MM.1S (cell line): ENCODE measurements around the gene SYMPK.
"Not testable (repeated sequence)": the region's sequence is repeated elsewhere in the genome, so short reads cannot be mapped to it uniquely, and the experiment has no call there.

Experiments used
- DNase-seq: peaks from one replicate; pipeline ENCODE4 v3.0.0-alpha.2; 2015
- H2AFZ ChIP-seq: fragments of 300-600 bp; sonication (generic); 2 replicates; pipeline ENCODE4 v1.6.0; 2016; ENCODE audit warnings: antibody characterized with exemption, low read length
- H3F3A ChIP-seq: fragments of 300-600 bp; sonication (generic); 2 replicates; pipeline ENCODE4 v1.6.1; 2016; ENCODE audit warnings: mild to moderate bottlenecking, antibody characterized with exemption, low read length, moderate library complexity, mixed read lengths; ENCODE audit not compliant: insufficient read depth
- H3K27ac ChIP-seq: fragments of 300-600 bp; sonication (generic); 2 replicates; pipeline ENCODE4 v1.5.1; 2016; ENCODE audit warnings: mild to moderate bottlenecking, low read length
- H3K27me3 ChIP-seq: fragments of 300-600 bp; sonication (generic); replicated peaks from 2 replicates; pipeline ENCODE4 v1.6.0; 2016; ENCODE audit warnings: low read length; ENCODE audit not compliant: insufficient read depth
- H3K36me3 ChIP-seq: fragments of 300-600 bp; sonication (generic); replicated peaks from 2 replicates; pipeline ENCODE4 v1.6.1; 2016; ENCODE audit warnings: mild to moderate bottlenecking, low read length, mixed read lengths; ENCODE audit not compliant: insufficient read depth
- H3K4me1 ChIP-seq: fragments of 300-600 bp; sonication (generic); 2 replicates; pipeline ENCODE4 v1.6.1; 2016; ENCODE audit warnings: low read length, mixed read lengths
- H3K4me2 ChIP-seq: fragments of 300-600 bp; sonication (generic); 2 replicates; pipeline ENCODE4 v1.6.0; 2016; ENCODE audit warnings: low read depth, low read length
- H3K4me3 ChIP-seq: fragments of 300-600 bp; sonication (generic); 2 replicates; pipeline ENCODE4 v1.5.1; 2016; ENCODE audit warnings: low read length, mixed read lengths
- H3K79me2 ChIP-seq: fragments of 300-600 bp; sonication (generic); 2 replicates; pipeline ENCODE4 v1.6.1; 2016; ENCODE audit warnings: mixed run types, low read length, mixed read lengths
- H3K9ac ChIP-seq: fragments of 300-600 bp; sonication (generic); 2 replicates; pipeline ENCODE4 v1.6.1; 2016; ENCODE audit warnings: low read length, mixed read lengths
- H3K9me2 ChIP-seq: fragments of 300-600 bp; sonication (generic); replicated peaks from 2 replicates; pipeline ENCODE4 v1.6.1; 2016; ENCODE audit warnings: mild to moderate bottlenecking, low read length, mixed read lengths; ENCODE audit not compliant: insufficient read depth
- H3K9me3 ChIP-seq: fragments of 300-600 bp; sonication (generic); replicated peaks from 2 replicates; pipeline ENCODE4 v1.6.1; 2016; ENCODE audit warnings: mild to moderate bottlenecking, low read length, mixed read lengths; ENCODE audit not compliant: insufficient read depth
- H4K20me1 ChIP-seq: fragments of 300-600 bp; sonication (generic); 2 replicates; pipeline ENCODE4 v1.6.1; 2016; ENCODE audit warnings: mild to moderate bottlenecking, low read length, moderate library complexity, mixed read lengths; ENCODE audit not compliant: insufficient read depth
- EZH2 ChIP-seq: fragments of 300-600 bp; sonication (generic); optimal IDR thresholded peaks from 2 replicates; pipeline ENCODE3; 2017; ENCODE audit warnings: low read depth, mild to moderate bottlenecking, antibody characterized with exemption, low read length, mixed read lengths
- EZH2phosphoT487 ChIP-seq: fragments of 300-600 bp; sonication (generic); IDR thresholded peaks from 2 replicates; pipeline ENCODE4 v1.6.1; 2018; ENCODE audit warnings: antibody characterized with exemption, low read length
- TF ChIP-seq, protein P1 (sequence below): fragments of 300-600 bp; sonication (generic); IDR thresholded peaks from 2 replicates; pipeline ENCODE4 v1.5.1; 2016; ENCODE audit warnings: antibody characterized with exemption, low read length, mixed read lengths

SYMPK gene

DNA sequence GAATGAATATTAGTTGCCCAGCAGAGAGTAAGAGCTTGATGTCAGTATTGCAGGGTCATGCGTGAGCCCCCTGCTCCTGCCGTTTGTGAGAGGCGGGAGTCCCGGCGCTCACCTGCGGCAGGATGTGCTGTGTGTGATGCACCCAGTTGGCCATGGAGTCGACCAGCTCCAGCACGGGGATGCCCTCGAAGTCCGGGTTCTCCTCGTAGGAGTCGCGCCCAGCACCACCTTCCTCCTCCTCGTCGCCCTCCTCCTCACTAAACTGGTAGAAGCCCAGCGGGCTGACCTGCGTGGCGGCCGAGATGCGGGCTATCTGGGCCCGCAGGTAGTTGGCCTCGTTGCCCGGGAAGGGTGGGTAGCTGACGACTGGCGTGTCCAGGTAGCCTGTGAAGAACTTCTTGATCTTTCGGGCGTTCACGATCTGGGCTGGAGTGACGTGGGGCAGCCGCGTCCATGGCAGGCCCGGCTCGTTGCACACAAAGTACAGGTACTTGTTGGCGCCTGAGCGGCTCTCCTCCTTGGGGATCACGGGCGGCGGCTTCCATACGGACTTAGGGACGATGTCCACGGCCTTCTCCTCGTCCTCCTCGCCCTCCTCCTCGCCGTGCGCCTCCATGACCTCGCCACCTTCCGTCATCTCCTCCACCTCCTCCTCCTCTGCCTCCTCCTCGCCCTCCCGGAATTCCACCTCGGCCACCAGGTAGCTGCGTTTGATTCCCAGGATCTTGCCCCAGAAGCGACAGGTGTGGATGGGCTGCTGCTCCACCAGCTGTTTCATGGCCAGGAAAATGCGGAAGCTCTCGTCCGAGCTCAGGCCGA, 58.6 kb downstream of the SYMPK start:
- Histone ChIP-seq H3K36me3 (no peaks in the 10 kb centered on the region), H3K27ac (no peak overlapping the region), H3K9me2 (no peaks in the 10 kb centered on the region), H2AFZ (no peak overlapping the region), H3K4me2 (no peak overlapping the region), H3F3A (peaks cover under 1% of the 10 kb centered on the region), H4K20me1 (no peaks in the 10 kb centered on the region), H3K27me3 (no peaks in the 10 kb centered on the region), H3K4me1 (peaks cover under 1% of the 10 kb centered on the region; the same call in 1 of the 2 replicates), H3K79me2 (no peaks in the 10 kb centered on the region), H3K4me3 (no peak overlapping the region), H3K9me3 (no peaks in the 10 kb centered on the region), H3K9ac (no peak overlapping the region)
- no peak for DNase-seq
- no peak for TF ChIP-seq EZH2
- TF ChIP-seq, protein P1, sequence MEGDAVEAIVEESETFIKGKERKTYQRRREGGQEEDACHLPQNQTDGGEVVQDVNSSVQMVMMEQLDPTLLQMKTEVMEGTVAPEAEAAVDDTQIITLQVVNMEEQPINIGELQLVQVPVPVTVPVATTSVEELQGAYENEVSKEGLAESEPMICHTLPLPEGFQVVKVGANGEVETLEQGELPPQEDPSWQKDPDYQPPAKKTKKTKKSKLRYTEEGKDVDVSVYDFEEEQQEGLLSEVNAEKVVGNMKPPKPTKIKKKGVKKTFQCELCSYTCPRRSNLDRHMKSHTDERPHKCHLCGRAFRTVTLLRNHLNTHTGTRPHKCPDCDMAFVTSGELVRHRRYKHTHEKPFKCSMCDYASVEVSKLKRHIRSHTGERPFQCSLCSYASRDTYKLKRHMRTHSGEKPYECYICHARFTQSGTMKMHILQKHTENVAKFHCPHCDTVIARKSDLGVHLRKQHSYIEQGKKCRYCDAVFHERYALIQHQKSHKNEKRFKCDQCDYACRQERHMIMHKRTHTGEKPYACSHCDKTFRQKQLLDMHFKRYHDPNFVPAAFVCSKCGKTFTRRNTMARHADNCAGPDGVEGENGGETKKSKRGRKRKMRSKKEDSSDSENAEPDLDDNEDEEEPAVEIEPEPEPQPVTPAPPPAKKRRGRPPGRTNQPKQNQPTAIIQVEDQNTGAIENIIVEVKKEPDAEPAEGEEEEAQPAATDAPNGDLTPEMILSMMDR = no peak
- no peak for TF ChIP-seq EZH2phosphoT487

DNA sequence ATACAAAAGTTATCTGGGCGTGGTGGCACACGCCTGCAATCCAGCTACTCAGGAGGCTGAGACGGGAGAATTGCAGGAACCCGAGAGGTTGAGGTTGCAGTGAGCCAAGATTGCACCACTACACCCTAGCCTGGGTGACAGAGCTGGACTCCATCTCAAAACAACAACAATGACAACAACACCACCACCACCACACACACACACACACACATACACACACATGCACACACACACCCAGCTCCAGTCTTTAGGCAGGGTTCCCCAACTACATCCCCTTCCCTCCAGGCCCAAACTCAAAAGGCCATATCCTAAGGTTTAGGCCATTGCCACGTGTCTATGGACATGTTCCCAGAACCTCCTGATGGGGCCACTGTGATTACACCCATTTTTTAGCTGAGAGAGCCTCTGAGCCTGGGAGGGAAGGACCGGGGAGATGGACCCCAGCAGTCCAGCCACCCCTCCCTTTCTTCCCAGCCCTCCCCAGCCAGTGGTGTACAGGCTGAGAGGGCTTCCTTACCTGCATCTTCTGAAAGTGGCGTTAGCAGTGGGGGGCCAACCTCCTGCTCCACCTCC, 61.3 kb downstream of the SYMPK start:
- H3K9ac ChIP-seq = no peak overlapping the region
- no peaks in the 10 kb centered on the region for H3K9me2 ChIP-seq
- H3K4me2 ChIP-seq = no peak overlapping the region
- H2AFZ ChIP-seq = no peak overlapping the region
- H3K79me2 ChIP-seq = no peaks in the 10 kb centered on the region
- no peaks in the 10 kb centered on the region for H3F3A ChIP-seq
- no peaks in the 10 kb centered on the region for H3K4me1 ChIP-seq
- no peaks in the 10 kb centered on the region for H3K36me3 ChIP-seq
- DNase-seq = no peak
- H3K27ac ChIP-seq = no peak overlapping the region
- no peaks in the 10 kb centered on the region for H4K20me1 ChIP-seq
- TF ChIP-seq, protein P1 = no peak
- TF ChIP-seq EZH2phosphoT487 = no peak
- no peak for TF ChIP-seq EZH2
- no peak overlapping the region for H3K4me3 ChIP-seq
- H3K27me3 ChIP-seq = no peaks in the 10 kb centered on the region
- no peaks in the 10 kb centered on the region for H3K9me3 ChIP-seq

DNA sequence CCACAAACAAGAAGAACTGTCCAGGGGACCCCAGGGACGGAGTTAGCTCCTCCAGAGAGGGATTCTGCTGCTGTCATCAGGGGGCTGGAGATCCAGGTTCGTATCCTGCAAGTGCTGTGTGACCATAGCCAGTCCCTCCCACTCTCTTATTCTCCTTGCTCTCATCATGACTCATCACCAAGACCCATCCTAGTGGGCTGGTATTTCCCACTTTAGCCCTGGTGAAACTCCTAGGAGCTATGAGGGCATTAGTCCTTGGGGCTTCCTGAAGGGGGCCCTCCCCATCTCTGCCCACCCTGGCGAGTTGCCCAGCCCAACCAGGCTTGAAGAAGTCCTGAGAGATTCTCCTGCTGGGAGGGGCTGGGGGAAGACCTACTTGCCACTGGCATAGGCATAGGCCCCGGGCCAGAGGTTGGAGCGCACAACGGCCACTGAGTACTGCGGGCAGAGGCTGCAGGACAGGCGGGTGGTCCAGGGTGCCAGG, 62.8 kb downstream of the SYMPK start:
- DNase-seq = no peak

DNA sequence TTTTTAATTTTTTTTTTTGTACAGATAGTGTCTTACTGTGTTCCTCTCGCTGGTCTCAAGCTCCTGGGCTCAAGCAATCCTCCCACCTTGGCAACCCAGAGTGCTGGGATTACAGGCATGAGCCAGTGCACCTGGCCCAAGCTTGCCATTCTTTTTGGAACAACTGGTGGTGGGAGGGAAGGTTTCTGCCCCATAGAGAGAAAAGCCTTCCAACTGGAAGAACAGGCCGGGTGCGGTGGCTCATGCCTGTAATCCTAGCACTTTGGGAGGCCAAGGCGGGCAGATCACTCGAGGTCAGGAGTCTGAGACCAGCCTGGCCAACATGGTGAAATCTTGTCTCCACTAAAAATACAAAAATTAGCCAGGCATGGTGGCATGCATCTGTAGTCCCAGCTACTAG, 63.4 kb downstream of the SYMPK start:
- H3K9ac ChIP-seq, H3K9me2 ChIP-seq, H3K9me3 ChIP-seq, H3K4me2 ChIP-seq, H3F3A ChIP-seq, H3K4me1 ChIP-seq, H3K27ac ChIP-seq, DNase-seq, H3K36me3 ChIP-seq, H3K4me3 ChIP-seq, H2AFZ ChIP-seq, H4K20me1 ChIP-seq, H3K79me2 ChIP-seq, H3K27me3 ChIP-seq: not testable (repeated sequence)

More for the DNA sequence above, 62.8 kb downstream of the SYMPK start:
- TF ChIP-seq EZH2 (no peak), EZH2phosphoT487 (no peak)
- TF ChIP-seq, protein P1 = no peak
- Histone ChIP-seq H4K20me1 (no peaks in the 10 kb centered on the region), H3K4me3 (no peak overlapping the region), H3K9ac (no peak overlapping the region), H3K27me3 (no peaks in the 10 kb centered on the region), H3K27ac (no peak overlapping the region), H3K79me2 (no peaks in the 10 kb centered on the region), H3F3A (no peaks in the 10 kb centered on the region), H3K9me3 (no peaks in the 10 kb centered on the region), H3K9me2 (no peaks in the 10 kb centered on the region), H3K4me1 (no peaks in the 10 kb centered on the region), H3K36me3 (no peaks in the 10 kb centered on the region), H2AFZ (no peak overlapping the region), H3K4me2 (no peak overlapping the region)
